GM12878 (cell line): ENCODE results near the gene DARS1.

Experiments
- ATF2 ChIP-seq: IDR thresholded peaks from 2 replicates; pipeline ENCODE4 v1.6.1; 2012; ENCODE audit warnings: low read length, inconsistent platforms
- CHD4 ChIP-seq: fragments of 200-600 bp; sonication (generic); IDR thresholded peaks from 2 replicates; pipeline ENCODE4 v1.6.1; 2016; ENCODE audit warnings: mild to moderate bottlenecking
- CTCF ChIP-seq, 3 experiments: IDR thresholded peaks in 2 of 3; conservative IDR thresholded peaks in 1 of 3; 2 replicates each; pipeline ENCODE4 v1.5.1; 2011; ENCODE audit warnings: low read depth in 3 of 3, low read length in 3 of 3, mild to moderate bottlenecking in 3 of 3, control low read depth in 2 of 3, moderate library complexity in 2 of 3, inconsistent platforms in 1 of 3, mixed read lengths in 1 of 3; ENCODE audit not compliant: control insufficient read depth in 2 of 3, insufficient read depth in 1 of 3; ENCODE audit errors: extremely low read depth in 1 of 3
- MAX ChIP-seq: IDR thresholded peaks from 2 replicates; pipeline ENCODE4 v1.6.1; 2012; ENCODE audit warnings: low read depth, low read length, improper control_type of control experiment
- POLR2A ChIP-seq: IDR thresholded peaks from 2 replicates; pipeline ENCODE4 v1.6.1; 2011; ENCODE audit warnings: low read depth, mild to moderate bottlenecking, low read length

- no peak for TF ChIP-seq ATF2
- TF ChIP-seq CTCF (IDR thresholded peaks at IDR 0.05 in 2 of 3, conservative IDR thresholded peaks at IDR 0.05 in 1 of 3; ENCODE audit: control insufficient read depth in 2 of 3, extremely low read depth in 1 of 3, insufficient read depth in 1 of 3, low read depth in 3 of 3, low read length in 3 of 3), result no peak
- no peak for TF ChIP-seq CHD4
- no peak for TF ChIP-seq MAX
- TF ChIP-seq POLR2A, result no peak
Observed at GRCh38 chr2:135974036-135974435, 11.4 kb downstream of the DARS1 start.
